DMS 273 treated with DMSO at 0.1 percent for 48 hours (cell line): ENCODE measurements around the gene ZFYVE19.
A peak's percentile ranks its signal among the peaks of the same experiment; 100 is the strongest.
"Not testable (repeated sequence)": the region's sequence is repeated elsewhere in the genome, so short reads cannot be mapped to it uniquely, and the experiment has no call there.

Source experiments
- DNase-seq: peaks from one replicate; lab custom pipeline; 2025; lab: John Stamatoyannopoulos, UW

Gene ZFYVE19

GRCh38 chr15:40847223-40847961 is 40.5 kb downstream of the ZFYVE19 start:
- no peak for DNase-seq

- DNase-seq = no peak
These were observed 43.8 kb downstream of the ZFYVE19 start for GRCh38 chr15:40850576-40851112.

- no peak for DNase-seq
These were observed 45.6 kb downstream of the ZFYVE19 start for GRCh38 chr15:40852529-40852928.

- DNase-seq = no peak
These were observed 46.5 kb downstream of the ZFYVE19 start for GRCh38 chr15:40853241-40853890.

GRCh38 chr15:40854161-40854560 is 47.3 kb downstream of the ZFYVE19 start:
- no peak for DNase-seq

GRCh38 chr15:40855706-40856234 is 48.9 kb downstream of the ZFYVE19 start:
- DNase-seq = no peak

GRCh38 chr15:40856746-40857145 is 49.9 kb downstream of the ZFYVE19 start:
- DNase-seq = no peak

GRCh38 chr15:40857601-40858341 is 50.9 kb downstream of the ZFYVE19 start:
- no peak for DNase-seq

GRCh38 chr15:40858706-40859105 is 51.8 kb downstream of the ZFYVE19 start:
- DNase-seq = no peak

- DNase-seq = peak; percentile 24
These were observed 52.4 kb downstream of the ZFYVE19 start for GRCh38 chr15:40859206-40859851.

GRCh38 chr15:40861147-40861546 is 54.3 kb downstream of the ZFYVE19 start:
- not testable (repeated sequence) for DNase-seq

GRCh38 chr15:40863660-40864270 is 56.9 kb downstream of the ZFYVE19 start:
- DNase-seq = no peak
